Endodermal cell (in vitro differentiated cells): Measurements from ENCODE around the gene ALDH4A1. TPM values are rescaled to one million over a fixed set of nuclear protein-coding genes. Genes with fewer than 3 reads are reported as not detected.
A peak's percentile ranks its signal among the peaks of the same experiment; 100 is the strongest.

Source experiments
- DNase-seq: peaks from one replicate; pipeline ENCODE4 v3.0.0-alpha.2; 2017
- H3K27ac ChIP-seq: 2 replicates; pipeline ENCODE4 v1.5.1; 2013; ENCODE audit warnings: mild to moderate bottlenecking, low read depth, low read length, moderate library complexity
- H3K27me3 ChIP-seq: 2 replicates; pipeline ENCODE4 v1.6.1; 2013; ENCODE audit warnings: mild to moderate bottlenecking, low read length, moderate library complexity; ENCODE audit not compliant: insufficient read depth, control insufficient read depth, poor library complexity, severe bottlenecking
- H3K36me3 ChIP-seq: 2 replicates; pipeline ENCODE4 v1.7.0; 2013; ENCODE audit warnings: mild to moderate bottlenecking, low read length, moderate library complexity; ENCODE audit not compliant: control insufficient read depth, insufficient read depth
- H3K4me1 ChIP-seq: one replicate; pipeline ENCODE4 v1.7.0; 2013; ENCODE audit warnings: low read length; ENCODE audit not compliant: control insufficient read depth, insufficient read depth
- H3K4me3 ChIP-seq: 2 replicates; pipeline ENCODE4 v1.5.1; 2013; ENCODE audit warnings: mild to moderate bottlenecking, low read length, moderate library complexity
- H3K9ac ChIP-seq: 2 replicates; pipeline ENCODE4 v1.6.1; 2013; ENCODE audit warnings: mild to moderate bottlenecking, low read length, moderate library complexity; ENCODE audit not compliant: poor library complexity, severe bottlenecking; ENCODE audit errors: extremely low read depth
- H3K9me3 ChIP-seq: 2 replicates; pipeline ENCODE4 v1.6.1; 2013; ENCODE audit warnings: mild to moderate bottlenecking, low read length, moderate library complexity; ENCODE audit not compliant: control insufficient read depth
- H3K27ac Mint-ChIP-seq: 2 replicates; pipeline ENCODE4 v1.8.0; 2020; ENCODE audit warnings: mixed read lengths
- H3K27me3 Mint-ChIP-seq: 2 replicates; pipeline ENCODE4 v1.8.0; 2021; ENCODE audit warnings: mild to moderate bottlenecking, mixed read lengths; ENCODE audit not compliant: insufficient read depth
- H3K36me3 Mint-ChIP-seq: 2 replicates; pipeline ENCODE4 v1.8.0; 2020; ENCODE audit warnings: low read depth, mixed read lengths
- H3K4me1 Mint-ChIP-seq: 2 replicates; pipeline ENCODE4 v1.8.0; 2020; ENCODE audit warnings: mixed read lengths
- H3K4me3 Mint-ChIP-seq: 2 replicates; pipeline ENCODE4 v1.8.0; 2020; ENCODE audit warnings: mild to moderate bottlenecking, moderate library complexity, mixed read lengths
- H3K9me3 Mint-ChIP-seq: 2 replicates; pipeline ENCODE4 v1.8.0; 2020; ENCODE audit warnings: mild to moderate bottlenecking, mixed read lengths
- CTCF ChIP-seq: fragments of 200-600 bp; sonication (generic); conservative IDR thresholded peaks from 2 replicates; pipeline ENCODE4 v1.5.0; 2021; ENCODE audit warnings: antibody characterized with exemption, mild to moderate bottlenecking
- WGBS, 2 experiments: methylation state at CpG; one replicate each; pipeline versions ENCODE4 v1.1.5 to v1.1.7; 2013; ENCODE audit warnings: missing lambda C conversion rate in 2 of 2, mixed read lengths in 1 of 2; ENCODE audit not compliant: insufficient coverage in 1 of 2, insufficient read length in 1 of 2; 5-methylcytosine and 5-hydroxymethylcytosine counted together
- total RNA-seq, 2 donors: library from RNA; stranded (reverse); fragmentation: NEBNext Ultra II Directional in 1 of 2; extraction: Animal tissue kit (Norgen Biotek cat#: 25700) in 1 of 2; gene quantifications; 2 replicates in 1 of 2; 3 replicates in 1 of 2; pipeline ENCODE4 v1.2.1, GENCODE V29; 2021

Gene ALDH4A1
- total RNA-seq, 2 donors from 2014 or later: 7.6 to 18.7 TPM

DNA sequence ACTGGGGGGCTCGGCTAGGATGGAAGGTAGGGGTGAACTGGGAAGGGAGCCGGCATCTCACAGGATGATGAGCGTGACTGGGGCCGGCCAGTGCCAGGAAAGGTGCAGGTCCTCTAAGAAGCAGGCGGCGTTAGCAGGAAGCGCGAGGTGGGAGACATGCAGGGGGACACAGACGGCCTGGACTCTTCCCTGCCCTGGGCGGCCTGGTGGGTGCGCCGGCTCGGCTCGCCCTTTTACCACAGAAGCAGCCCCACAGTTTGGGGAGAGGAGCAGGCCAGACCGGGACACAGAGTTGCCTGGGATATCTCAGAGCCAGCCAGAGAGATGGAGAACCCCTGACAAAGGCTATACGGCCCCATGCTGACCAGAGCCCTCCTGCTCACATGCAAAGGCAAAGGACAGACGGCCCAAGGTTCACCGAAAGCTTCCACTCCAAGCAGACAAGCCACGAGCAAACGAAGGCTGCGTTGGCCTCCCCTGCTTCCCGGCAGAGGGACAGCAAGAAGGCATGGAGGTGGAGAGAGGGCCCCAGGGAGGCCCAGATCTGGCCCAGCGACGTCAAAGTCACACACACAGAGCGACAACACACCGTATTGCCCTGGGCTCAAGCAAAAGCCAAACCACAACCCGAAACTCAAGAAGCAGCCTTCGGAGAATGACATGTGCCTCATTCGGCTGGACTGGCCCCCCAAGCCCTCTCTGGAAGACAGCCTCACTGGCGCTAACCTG is 14.9 kb upstream of the ALDH4A1 start:
- WGBS, 2 experiments: 87 to 94% methylated on average over 21 to 30 of the region's 30 CpGs
- no peak overlapping the region for H3K4me3 Mint-ChIP-seq
- peak overlapping the region; percentile 52 for H3K27ac Mint-ChIP-seq
- no peak for DNase-seq
- Histone ChIP-seq H3K36me3 (peaks cover 4% of the 10 kb centered on the region), H3K4me1 (no peaks in the 10 kb centered on the region), H3K27me3 (no peaks in the 10 kb centered on the region), H3K27ac (no peak overlapping the region), H3K9ac (no peak overlapping the region), H3K9me3 (no peaks in the 10 kb centered on the region), H3K4me3 (no peak overlapping the region)
- H3K27me3 Mint-ChIP-seq: no peaks in the 10 kb centered on the region
- no peak for TF ChIP-seq CTCF
- H3K36me3 Mint-ChIP-seq: peaks cover 7% of the 10 kb centered on the region
- no peaks in the 10 kb centered on the region for H3K9me3 Mint-ChIP-seq
- H3K4me1 Mint-ChIP-seq: peaks cover 10% of the 10 kb centered on the region

DNA sequence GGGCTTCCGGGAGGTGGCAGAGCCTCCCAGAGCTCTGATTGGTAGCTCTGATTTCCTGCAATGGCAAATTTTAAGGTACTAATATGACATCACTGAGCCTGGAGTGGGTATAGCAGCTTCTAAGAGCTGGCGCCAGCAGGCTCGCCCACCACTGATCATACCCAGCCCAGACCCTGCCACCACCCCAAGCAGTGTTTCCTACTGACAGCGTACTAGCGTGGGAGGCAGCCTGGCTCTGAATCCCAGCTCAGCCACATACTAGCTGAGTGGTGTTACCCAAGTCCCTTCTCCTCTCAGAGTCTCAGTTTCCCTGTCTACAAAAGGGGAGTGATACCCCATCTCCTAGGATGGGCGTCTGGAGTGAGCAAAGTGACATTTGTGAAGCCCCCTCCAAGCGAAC is 13.0 kb upstream of the ALDH4A1 start:
- H3K36me3 Mint-ChIP-seq: peaks cover 16% of the 10 kb centered on the region
- Histone ChIP-seq H3K27ac (no peak overlapping the region), H3K9ac (no peak overlapping the region), H3K27me3 (no peaks in the 10 kb centered on the region), H3K4me1 (no peaks in the 10 kb centered on the region), H3K36me3 (peaks cover 8% of the 10 kb centered on the region), H3K9me3 (no peaks in the 10 kb centered on the region), H3K4me3 (no peak overlapping the region)
- no peak overlapping the region for H3K27ac Mint-ChIP-seq
- DNase-seq: no peak
- peaks cover 10% of the 10 kb centered on the region for H3K4me1 Mint-ChIP-seq
- no peak for TF ChIP-seq CTCF
- H3K27me3 Mint-ChIP-seq: no peaks in the 10 kb centered on the region
- no peaks in the 10 kb centered on the region for H3K9me3 Mint-ChIP-seq
- H3K4me3 Mint-ChIP-seq: no peak overlapping the region
- 90 to 91% methylated on average over 6 to 7 of the region's 7 CpGs for WGBS, 2 experiments

DNA sequence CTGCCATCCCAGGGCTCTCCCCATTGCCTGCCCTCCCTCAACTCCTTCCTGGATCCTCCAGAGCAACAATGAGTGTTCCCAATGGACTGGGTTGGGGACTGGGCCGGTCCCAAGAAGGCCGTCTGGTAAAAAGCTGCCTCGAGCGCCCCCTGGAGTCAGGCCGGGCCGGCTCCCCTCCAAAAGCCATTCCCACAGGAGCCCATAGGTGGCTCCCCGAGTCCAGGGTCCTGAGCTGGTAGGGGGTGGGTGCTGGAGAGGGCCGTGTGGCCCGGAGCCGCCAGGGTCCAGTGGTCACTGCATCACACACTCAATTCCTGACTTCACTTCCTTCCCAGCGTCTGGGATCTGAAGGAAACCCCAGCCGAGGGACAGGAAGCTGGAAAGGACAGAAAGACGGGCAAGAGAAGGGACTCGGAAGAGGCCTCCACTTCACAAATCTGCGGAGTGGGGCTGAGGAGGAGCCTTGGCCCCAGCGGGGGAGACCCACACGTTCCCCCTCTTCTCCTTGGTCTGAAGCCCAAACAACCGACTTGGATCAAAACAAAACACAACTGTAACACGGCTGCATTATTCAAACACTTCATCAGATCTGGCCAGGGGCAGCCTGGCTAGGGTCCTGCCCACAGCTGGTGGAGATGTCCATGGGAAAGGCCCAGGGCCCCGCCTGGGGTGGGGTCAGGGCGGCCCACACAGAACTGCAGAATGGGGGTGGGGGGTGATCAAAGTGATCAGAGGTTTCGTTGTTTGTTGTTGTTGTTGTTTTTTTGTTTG is 10.9 kb upstream of the ALDH4A1 start:
- WGBS, 2 experiments: 49 to 55% methylated on average over 8 to 22 of the region's 22 CpGs

More for the DNA sequence above, 10.9 kb upstream of the ALDH4A1 start:
- H3K4me1 Mint-ChIP-seq: peaks cover 6% of the 10 kb centered on the region
- H3K9ac ChIP-seq: no peak overlapping the region
- peaks cover 15% of the 10 kb centered on the region for H3K36me3 ChIP-seq
- H3K27ac Mint-ChIP-seq: peak overlapping the region; percentile 65
- no peak overlapping the region for H3K4me3 Mint-ChIP-seq
- DNase-seq: peak; percentile 98
- H3K4me3 ChIP-seq: no peak overlapping the region
- peaks cover 24% of the 10 kb centered on the region for H3K36me3 Mint-ChIP-seq
- no peaks in the 10 kb centered on the region for H3K27me3 ChIP-seq
- H3K9me3 ChIP-seq: no peaks in the 10 kb centered on the region
- no peaks in the 10 kb centered on the region for H3K4me1 ChIP-seq
- H3K27me3 Mint-ChIP-seq: no peaks in the 10 kb centered on the region
- H3K9me3 Mint-ChIP-seq: no peaks in the 10 kb centered on the region
- H3K27ac ChIP-seq: no peak overlapping the region
- peak; percentile 100 for TF ChIP-seq CTCF
